K562 (cell line): Measurements from ENCODE around the gene C7orf25. TPM values are rescaled to one million over a fixed set of nuclear protein-coding genes. Genes with fewer than 3 reads are reported as not detected.

ENCODE experiments used
- ARHGAP35 ChIP-seq: fragments of 450-650 bp; IDR thresholded peaks from 2 replicates; pipeline ENCODE4 v1.6.1; 2018; ENCODE audit not compliant: partially characterized antibody
- ARNT ChIP-seq, 2 experiments: fragments of 450-650 bp; IDR thresholded peaks; 2 replicates each; pipeline ENCODE4 v1.6.1; 2016; ENCODE audit warnings: mild to moderate bottlenecking in 1 of 2
- CBFA2T3 ChIP-seq: fragments of 450-650 bp; IDR thresholded peaks from 2 replicates; pipeline ENCODE4 v1.6.1; 2017
- CCNT2 ChIP-seq: IDR thresholded peaks from 2 replicates; pipeline ENCODE4 v1.6.1; 2011; ENCODE audit warnings: borderline replicate concordance, low read depth, mild to moderate bottlenecking, moderate library complexity, mixed read lengths, low read length; ENCODE audit not compliant: insufficient read length; ENCODE audit errors: extremely low read depth
- CEBPB ChIP-seq: fragments of 450-650 bp; IDR thresholded peaks from 2 replicates; pipeline ENCODE4 v1.6.1; 2016; ENCODE audit warnings: missing genetic modification characterization, missing compliant biosample characterization
- CEBPG ChIP-seq, 3 experiments: fragments of 200-800 bp in 1 of 3; sonication (Bioruptor generic) in 1 of 3; sonication (generic) in 1 of 3; formaldehyde crosslinking in 1 of 3; IDR thresholded peaks in 2 of 3; conservative IDR thresholded peaks in 1 of 3; 2 replicates each; pipeline versions ENCODE4 v1.6.1 to v1.8.0; 2016 to 2022; ENCODE audit warnings: missing compliant biosample characterization in 2 of 3, missing genetic modification characterization in 2 of 3, mild to moderate bottlenecking in 1 of 3, missing genetic modification reagents in 1 of 3
- DIDO1 ChIP-seq: fragments of 450-650 bp; IDR thresholded peaks from 2 replicates; pipeline ENCODE4 v1.6.1; 2016; ENCODE audit warnings: low read depth, missing biosample characterization, missing genetic modification characterization
- KDM2B ChIP-seq: fragments of 250-450 bp; sonication (Bioruptor Pico); IDR thresholded peaks from 2 replicates; pipeline ENCODE4 v1.8.0; 2021; ENCODE audit warnings: mild to moderate bottlenecking, moderate library complexity
- MXI1 ChIP-seq: IDR thresholded peaks from 2 replicates; pipeline ENCODE4 v1.6.1; 2011; ENCODE audit warnings: low read depth, mild to moderate bottlenecking, improper control_type of control experiment, low read length
- SMARCA4 ChIP-seq: fragments of 450-650 bp; IDR thresholded peaks from 2 replicates; pipeline ENCODE4 v1.6.1; 2016
- SOX6 ChIP-seq: fragments of 450-650 bp; IDR thresholded peaks from 2 replicates; pipeline ENCODE4 v1.6.1; 2014; ENCODE audit warnings: mild to moderate bottlenecking
- TEAD4 ChIP-seq, 2 experiments: sonication (generic) in 1 of 2; formaldehyde crosslinking in 1 of 2; IDR thresholded peaks; 2 replicates each; pipeline versions ENCODE4 v1.6.1 to v1.8.0; 2012 to 2022; ENCODE audit warnings: borderline replicate concordance in 1 of 2, inconsistent platforms in 1 of 2, low read length in 1 of 2, mild to moderate bottlenecking in 1 of 2, missing genetic modification reagents in 1 of 2
- ZKSCAN8 ChIP-seq: fragments of 200-800 bp; sonication (Bioruptor generic); IDR thresholded peaks from 2 replicates; pipeline ENCODE4 v1.6.1; 2016; ENCODE audit warnings: missing genetic modification characterization, missing compliant biosample characterization
- ZNF57 ChIP-seq: fragments of 450-650 bp; formaldehyde crosslinking; IDR thresholded peaks from 2 replicates; pipeline ENCODE4 v1.4.0; 2020; ENCODE audit warnings: mild to moderate bottlenecking, moderate library complexity
- ZNF583 ChIP-seq: fragments of 250-450 bp; sonication (Bioruptor Pico); IDR thresholded peaks from 2 replicates; pipeline ENCODE4 v1.4.0; 2020
- polyA plus RNA-seq, 8 experiments: library from polyadenylated mRNA; depleted of rRNA in 4 of 8; stranded (reverse) in 5 of 8; unstranded in 3 of 8; fragments of >200 nt; fragmentation: Nextera tagmentation in 2 of 8; fragmentation: Illumina TruSeq in 1 of 8; extraction: Ambion mirVana in 2 of 8; extraction: Trizol in 1 of 8; gene quantifications; 2 replicates each; pipeline versions ENCODE4 v1.2.1 to v1.2.3, GENCODE V29; 2011 to 2014; ENCODE audit warnings: inconsistent platforms in 1 of 8, missing spikeins in 1 of 8
- total RNA-seq, 7 experiments: library from RNA; depleted of rRNA in 6 of 7; stranded (reverse); fragments of >200 nt in 6 of 7; fragmentation: Illumina TruSeq in 2 of 7; extraction: Trizol in 2 of 7; gene quantifications; 2 replicates each; pipeline versions ENCODE4 v1.2.1 to v1.2.3, GENCODE V29; 2011 to 2021; ENCODE audit warnings: low replicate concordance in 1 of 7
- TF ChIP-seq, protein P1 (sequence below): fragments of 450-650 bp; IDR thresholded peaks from 2 replicates; pipeline ENCODE4 v1.6.1; 2017; ENCODE audit warnings: antibody characterized with exemption
- TF ChIP-seq, protein P2 (sequence below): fragments of 250-450 bp; sonication (Bioruptor Pico); IDR thresholded peaks from 2 replicates; pipeline ENCODE4 v1.8.0; 2022; ENCODE audit warnings: moderate library complexity, mild to moderate bottlenecking, inconsistent platforms
- TF ChIP-seq, protein P3 (sequence below): fragments of 250-450 bp; sonication (Bioruptor Pico); IDR thresholded peaks from 2 replicates; pipeline ENCODE4 v1.4.0; 2020

C7orf25 gene
- total and polyA plus RNA-seq, 9 of the 15 experiments (the other 6 are each of a cell fraction or from before 2014, with no cell fraction given): 1.2 to 4.7 (median 1.9) TPM

DNA sequence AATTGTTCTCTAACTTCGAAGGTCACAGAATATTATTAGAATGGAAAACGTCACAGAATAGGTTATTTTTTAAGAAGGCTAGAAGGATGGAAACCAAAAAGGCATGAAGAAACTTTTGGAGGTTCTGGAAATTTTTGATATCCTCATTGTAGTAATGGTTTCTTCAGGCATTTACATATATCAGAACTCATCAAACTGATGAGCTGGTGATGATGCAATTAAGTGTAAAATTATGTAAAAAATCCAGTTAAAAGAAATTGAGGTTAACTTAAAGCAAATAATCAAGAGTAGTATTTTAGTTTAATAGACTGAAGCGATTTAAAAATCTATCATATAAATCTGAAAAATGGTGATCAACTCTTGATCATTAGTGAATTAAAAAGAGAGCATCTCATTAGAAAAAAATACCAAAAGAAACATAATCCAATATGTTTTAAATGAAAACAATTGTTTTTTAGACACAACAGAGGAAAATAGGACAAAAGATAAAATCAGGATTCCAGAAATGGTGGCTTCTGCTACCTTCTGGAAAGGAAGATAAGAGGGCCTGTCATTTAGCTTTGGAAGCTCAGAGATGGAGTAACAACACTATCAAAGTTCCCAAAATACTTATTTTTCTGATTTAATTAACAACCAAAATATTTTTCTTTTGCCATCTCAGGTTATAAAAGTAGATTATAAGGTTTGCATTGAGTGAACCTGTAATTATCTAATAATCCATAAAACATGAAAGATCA is 10.3 kb upstream of the C7orf25 start (continued):
- TF ChIP-seq ARHGAP35 (no peak), SMARCA4 (peak; percentile 57; the same call in 1 of the 2 replicates), CBFA2T3 (peak; percentile 35; the same call in 1 of the 2 replicates), CCNT2 (no peak), ZNF583 (no peak), ZNF57 (CRISPR knock-in tag) (no peak), ARNT (IDR thresholded peaks at IDR 0.05) (0 out of 4 replicates have a peak, but pooled peaks of 1 of the 2 experiments have one; percentile 20), TEAD4 (IDR thresholded peaks at IDR 0.05; ENCODE audit: low read length) (peak; percentile 58; the same call in 1 of the 2 replicates), TEAD4 (CRISPR knock-in tag; IDR thresholded peaks at IDR 0.05; ENCODE audit: borderline replicate concordance) (no peak), MXI1 (no peak), CEBPG (CRISPR knock-in tag; IDR thresholded peaks at IDR 0.05) (no peak), CEBPG (tag; conservative IDR thresholded peaks at IDR 0.05 in 1 of 2, IDR thresholded peaks at IDR 0.05 in 1 of 2) (peak; percentile 59 to 76; a peak in 3 of 4 replicates), DIDO1 (tag) (no peak), SOX6 (peak; percentile 74), ZKSCAN8 (CRISPR knock-in tag) (no peak), KDM2B (CRISPR knock-in tag) (no peak), CEBPB (tag) (peak; percentile 7; the same call in 1 of the 2 replicates)
- TF ChIP-seq, protein P1, sequence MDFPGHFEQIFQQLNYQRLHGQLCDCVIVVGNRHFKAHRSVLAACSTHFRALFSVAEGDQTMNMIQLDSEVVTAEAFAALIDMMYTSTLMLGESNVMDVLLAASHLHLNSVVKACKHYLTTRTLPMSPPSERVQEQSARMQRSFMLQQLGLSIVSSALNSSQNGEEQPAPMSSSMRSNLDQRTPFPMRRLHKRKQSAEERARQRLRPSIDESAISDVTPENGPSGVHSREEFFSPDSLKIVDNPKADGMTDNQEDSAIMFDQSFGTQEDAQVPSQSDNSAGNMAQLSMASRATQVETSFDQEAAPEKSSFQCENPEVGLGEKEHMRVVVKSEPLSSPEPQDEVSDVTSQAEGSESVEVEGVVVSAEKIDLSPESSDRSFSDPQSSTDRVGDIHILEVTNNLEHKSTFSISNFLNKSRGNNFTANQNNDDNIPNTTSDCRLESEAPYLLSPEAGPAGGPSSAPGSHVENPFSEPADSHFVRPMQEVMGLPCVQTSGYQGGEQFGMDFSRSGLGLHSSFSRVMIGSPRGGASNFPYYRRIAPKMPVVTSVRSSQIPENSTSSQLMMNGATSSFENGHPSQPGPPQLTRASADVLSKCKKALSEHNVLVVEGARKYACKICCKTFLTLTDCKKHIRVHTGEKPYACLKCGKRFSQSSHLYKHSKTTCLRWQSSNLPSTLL: no peak
- TF ChIP-seq, protein P2, sequence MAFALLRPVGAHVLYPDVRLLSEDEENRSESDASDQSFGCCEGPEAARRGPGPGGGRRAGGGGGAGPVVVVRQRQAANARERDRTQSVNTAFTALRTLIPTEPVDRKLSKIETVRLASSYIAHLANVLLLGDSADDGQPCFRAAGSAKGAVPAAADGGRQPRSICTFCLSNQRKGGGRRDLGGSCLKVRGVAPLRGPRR (CRISPR knock-in tag): no peak
- TF ChIP-seq, protein P3, sequence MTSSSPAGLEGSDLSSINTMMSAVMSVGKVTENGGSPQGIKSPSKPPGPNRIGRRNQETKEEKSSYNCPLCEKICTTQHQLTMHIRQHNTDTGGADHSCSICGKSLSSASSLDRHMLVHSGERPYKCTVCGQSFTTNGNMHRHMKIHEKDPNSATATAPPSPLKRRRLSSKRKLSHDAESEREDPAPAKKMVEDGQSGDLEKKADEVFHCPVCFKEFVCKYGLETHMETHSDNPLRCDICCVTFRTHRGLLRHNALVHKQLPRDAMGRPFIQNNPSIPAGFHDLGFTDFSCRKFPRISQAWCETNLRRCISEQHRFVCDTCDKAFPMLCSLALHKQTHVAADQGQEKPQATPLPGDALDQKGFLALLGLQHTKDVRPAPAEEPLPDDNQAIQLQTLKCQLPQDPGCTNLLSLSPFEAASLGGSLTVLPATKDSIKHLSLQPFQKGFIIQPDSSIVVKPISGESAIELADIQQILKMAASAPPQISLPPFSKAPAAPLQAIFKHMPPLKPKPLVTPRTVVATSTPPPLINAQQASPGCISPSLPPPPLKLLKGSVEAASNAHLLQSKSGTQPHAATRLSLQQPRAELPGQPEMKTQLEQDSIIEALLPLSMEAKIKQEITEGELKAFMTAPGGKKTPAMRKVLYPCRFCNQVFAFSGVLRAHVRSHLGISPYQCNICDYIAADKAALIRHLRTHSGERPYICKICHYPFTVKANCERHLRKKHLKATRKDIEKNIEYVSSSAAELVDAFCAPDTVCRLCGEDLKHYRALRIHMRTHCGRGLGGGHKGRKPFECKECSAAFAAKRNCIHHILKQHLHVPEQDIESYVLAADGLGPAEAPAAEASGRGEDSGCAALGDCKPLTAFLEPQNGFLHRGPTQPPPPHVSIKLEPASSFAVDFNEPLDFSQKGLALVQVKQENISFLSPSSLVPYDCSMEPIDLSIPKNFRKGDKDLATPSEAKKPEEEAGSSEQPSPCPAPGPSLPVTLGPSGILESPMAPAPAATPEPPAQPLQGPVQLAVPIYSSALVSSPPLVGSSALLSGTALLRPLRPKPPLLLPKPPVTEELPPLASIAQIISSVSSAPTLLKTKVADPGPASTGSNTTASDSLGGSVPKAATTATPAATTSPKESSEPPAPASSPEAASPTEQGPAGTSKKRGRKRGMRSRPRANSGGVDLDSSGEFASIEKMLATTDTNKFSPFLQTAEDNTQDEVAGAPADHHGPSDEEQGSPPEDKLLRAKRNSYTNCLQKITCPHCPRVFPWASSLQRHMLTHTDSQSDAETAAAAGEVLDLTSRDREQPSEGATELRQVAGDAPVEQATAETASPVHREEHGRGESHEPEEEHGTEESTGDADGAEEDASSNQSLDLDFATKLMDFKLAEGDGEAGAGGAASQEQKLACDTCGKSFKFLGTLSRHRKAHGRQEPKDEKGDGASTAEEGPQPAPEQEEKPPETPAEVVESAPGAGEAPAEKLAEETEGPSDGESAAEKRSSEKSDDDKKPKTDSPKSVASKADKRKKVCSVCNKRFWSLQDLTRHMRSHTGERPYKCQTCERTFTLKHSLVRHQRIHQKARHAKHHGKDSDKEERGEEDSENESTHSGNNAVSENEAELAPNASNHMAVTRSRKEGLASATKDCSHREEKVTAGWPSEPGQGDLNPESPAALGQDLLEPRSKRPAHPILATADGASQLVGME: no peak
